Endodermal cell (in vitro differentiated cells): ENCODE data around the gene LRMDA. TPM values are rescaled to one million over a fixed set of nuclear protein-coding genes. Genes with fewer than 3 reads are reported as not detected.
A peak's percentile ranks its signal among the peaks of the same experiment; 100 is the strongest.

Source experiments
- DNase-seq: peaks from one replicate; pipeline ENCODE4 v3.0.0-alpha.2; 2017
- H3K27ac ChIP-seq: 2 replicates; pipeline ENCODE4 v1.5.1; 2013; ENCODE audit warnings: mild to moderate bottlenecking, low read depth, low read length, moderate library complexity
- H3K27me3 ChIP-seq: 2 replicates; pipeline ENCODE4 v1.6.1; 2013; ENCODE audit warnings: mild to moderate bottlenecking, low read length, moderate library complexity; ENCODE audit not compliant: insufficient read depth, control insufficient read depth, poor library complexity, severe bottlenecking
- H3K36me3 ChIP-seq: 2 replicates; pipeline ENCODE4 v1.7.0; 2013; ENCODE audit warnings: mild to moderate bottlenecking, low read length, moderate library complexity; ENCODE audit not compliant: control insufficient read depth, insufficient read depth
- H3K4me1 ChIP-seq: one replicate; pipeline ENCODE4 v1.7.0; 2013; ENCODE audit warnings: low read length; ENCODE audit not compliant: control insufficient read depth, insufficient read depth
- H3K4me3 ChIP-seq: 2 replicates; pipeline ENCODE4 v1.5.1; 2013; ENCODE audit warnings: mild to moderate bottlenecking, low read length, moderate library complexity
- H3K9ac ChIP-seq: 2 replicates; pipeline ENCODE4 v1.6.1; 2013; ENCODE audit warnings: mild to moderate bottlenecking, low read length, moderate library complexity; ENCODE audit not compliant: poor library complexity, severe bottlenecking; ENCODE audit errors: extremely low read depth
- H3K9me3 ChIP-seq: 2 replicates; pipeline ENCODE4 v1.6.1; 2013; ENCODE audit warnings: mild to moderate bottlenecking, low read length, moderate library complexity; ENCODE audit not compliant: control insufficient read depth
- H3K27ac Mint-ChIP-seq: 2 replicates; pipeline ENCODE4 v1.8.0; 2020; ENCODE audit warnings: mixed read lengths
- H3K27me3 Mint-ChIP-seq: 2 replicates; pipeline ENCODE4 v1.8.0; 2021; ENCODE audit warnings: mild to moderate bottlenecking, mixed read lengths; ENCODE audit not compliant: insufficient read depth
- H3K36me3 Mint-ChIP-seq: 2 replicates; pipeline ENCODE4 v1.8.0; 2020; ENCODE audit warnings: low read depth, mixed read lengths
- H3K4me1 Mint-ChIP-seq: 2 replicates; pipeline ENCODE4 v1.8.0; 2020; ENCODE audit warnings: mixed read lengths
- H3K4me3 Mint-ChIP-seq: 2 replicates; pipeline ENCODE4 v1.8.0; 2020; ENCODE audit warnings: mild to moderate bottlenecking, moderate library complexity, mixed read lengths
- H3K9me3 Mint-ChIP-seq: 2 replicates; pipeline ENCODE4 v1.8.0; 2020; ENCODE audit warnings: mild to moderate bottlenecking, mixed read lengths
- WGBS, 2 experiments: methylation state at CpG; one replicate each; pipeline versions ENCODE4 v1.1.5 to v1.1.7; 2013; ENCODE audit warnings: missing lambda C conversion rate in 2 of 2, mixed read lengths in 1 of 2; ENCODE audit not compliant: insufficient coverage in 1 of 2, insufficient read length in 1 of 2; 5-methylcytosine and 5-hydroxymethylcytosine counted together
- total RNA-seq, 2 donors: library from RNA; stranded (reverse); fragmentation: NEBNext Ultra II Directional in 1 of 2; extraction: Animal tissue kit (Norgen Biotek cat#: 25700) in 1 of 2; gene quantifications; 2 replicates in 1 of 2; 3 replicates in 1 of 2; pipeline ENCODE4 v1.2.1, GENCODE V29; 2021
- TF ChIP-seq, protein P1 (sequence below): fragments of 200-600 bp; sonication (generic); conservative IDR thresholded peaks from 2 replicates; pipeline ENCODE4 v1.5.0; 2021; ENCODE audit warnings: antibody characterized with exemption, mild to moderate bottlenecking

Gene LRMDA
- total RNA-seq, 2 donors from 2014 or later = 1.7 to 5.1 TPM

DNA sequence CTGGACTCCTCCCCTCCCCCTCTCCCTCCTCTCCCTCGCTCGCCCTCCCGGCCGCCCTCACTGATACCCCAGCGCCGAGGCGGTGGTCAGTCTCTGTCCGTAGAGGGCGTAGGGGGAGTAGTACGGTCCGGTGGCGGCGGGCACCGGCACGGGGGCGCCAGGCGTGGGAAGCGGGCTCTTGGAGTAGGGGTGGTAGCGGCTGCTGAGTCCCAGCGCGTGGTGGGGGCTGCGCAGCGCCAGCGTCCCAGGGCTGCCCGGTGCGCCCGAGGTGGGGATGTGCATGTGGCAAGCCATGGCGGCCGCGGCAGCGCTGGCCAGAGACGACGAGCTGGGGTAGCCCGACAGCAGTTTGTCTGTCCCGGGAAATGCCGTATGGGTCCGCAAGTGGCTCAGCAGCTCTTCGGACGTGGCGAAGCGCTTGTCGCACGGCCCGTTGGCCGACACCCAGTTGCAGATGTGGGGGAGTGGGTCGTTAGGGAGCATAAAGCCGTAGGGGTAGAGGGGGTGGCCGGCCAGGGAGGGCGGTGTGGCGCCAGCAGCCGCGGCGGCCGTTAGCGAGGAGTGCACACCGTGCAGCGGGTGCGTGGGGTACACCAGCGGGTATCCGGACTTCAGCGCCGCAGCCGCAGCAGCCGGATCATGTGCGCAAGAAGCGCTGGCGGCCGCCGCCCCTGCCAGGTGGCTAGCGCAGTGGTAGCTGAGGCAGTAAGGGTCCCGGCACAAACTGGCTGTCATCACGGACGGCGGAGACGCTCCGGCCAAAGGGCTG is 32.5 kb upstream of the LRMDA start:
- WGBS, 2 experiments = 4 to 6% methylated on average over 26 to 76 of the region's 76 CpGs
- Histone ChIP-seq H3K27ac (peak overlapping the region; percentile 44), H3K4me1 (peaks cover 2% of the 10 kb centered on the region), H3K36me3 (no peaks in the 10 kb centered on the region), H3K27me3 (peaks cover 83% of the 10 kb centered on the region), H3K4me3 (peak overlapping the region; percentile 60), H3K9me3 (no peaks in the 10 kb centered on the region), H3K9ac (no peak overlapping the region)
- H3K4me1 Mint-ChIP-seq = peaks cover 22% of the 10 kb centered on the region
- TF ChIP-seq, protein P1, sequence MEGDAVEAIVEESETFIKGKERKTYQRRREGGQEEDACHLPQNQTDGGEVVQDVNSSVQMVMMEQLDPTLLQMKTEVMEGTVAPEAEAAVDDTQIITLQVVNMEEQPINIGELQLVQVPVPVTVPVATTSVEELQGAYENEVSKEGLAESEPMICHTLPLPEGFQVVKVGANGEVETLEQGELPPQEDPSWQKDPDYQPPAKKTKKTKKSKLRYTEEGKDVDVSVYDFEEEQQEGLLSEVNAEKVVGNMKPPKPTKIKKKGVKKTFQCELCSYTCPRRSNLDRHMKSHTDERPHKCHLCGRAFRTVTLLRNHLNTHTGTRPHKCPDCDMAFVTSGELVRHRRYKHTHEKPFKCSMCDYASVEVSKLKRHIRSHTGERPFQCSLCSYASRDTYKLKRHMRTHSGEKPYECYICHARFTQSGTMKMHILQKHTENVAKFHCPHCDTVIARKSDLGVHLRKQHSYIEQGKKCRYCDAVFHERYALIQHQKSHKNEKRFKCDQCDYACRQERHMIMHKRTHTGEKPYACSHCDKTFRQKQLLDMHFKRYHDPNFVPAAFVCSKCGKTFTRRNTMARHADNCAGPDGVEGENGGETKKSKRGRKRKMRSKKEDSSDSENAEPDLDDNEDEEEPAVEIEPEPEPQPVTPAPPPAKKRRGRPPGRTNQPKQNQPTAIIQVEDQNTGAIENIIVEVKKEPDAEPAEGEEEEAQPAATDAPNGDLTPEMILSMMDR = peak; percentile 27
- H3K4me3 Mint-ChIP-seq = peak overlapping the region; percentile 52
- H3K9me3 Mint-ChIP-seq = no peaks in the 10 kb centered on the region
- no peaks in the 10 kb centered on the region for H3K36me3 Mint-ChIP-seq
- no peak overlapping the region for H3K27ac Mint-ChIP-seq
- DNase-seq = peak; percentile 81
- H3K27me3 Mint-ChIP-seq = peaks cover 92% of the 10 kb centered on the region

DNA sequence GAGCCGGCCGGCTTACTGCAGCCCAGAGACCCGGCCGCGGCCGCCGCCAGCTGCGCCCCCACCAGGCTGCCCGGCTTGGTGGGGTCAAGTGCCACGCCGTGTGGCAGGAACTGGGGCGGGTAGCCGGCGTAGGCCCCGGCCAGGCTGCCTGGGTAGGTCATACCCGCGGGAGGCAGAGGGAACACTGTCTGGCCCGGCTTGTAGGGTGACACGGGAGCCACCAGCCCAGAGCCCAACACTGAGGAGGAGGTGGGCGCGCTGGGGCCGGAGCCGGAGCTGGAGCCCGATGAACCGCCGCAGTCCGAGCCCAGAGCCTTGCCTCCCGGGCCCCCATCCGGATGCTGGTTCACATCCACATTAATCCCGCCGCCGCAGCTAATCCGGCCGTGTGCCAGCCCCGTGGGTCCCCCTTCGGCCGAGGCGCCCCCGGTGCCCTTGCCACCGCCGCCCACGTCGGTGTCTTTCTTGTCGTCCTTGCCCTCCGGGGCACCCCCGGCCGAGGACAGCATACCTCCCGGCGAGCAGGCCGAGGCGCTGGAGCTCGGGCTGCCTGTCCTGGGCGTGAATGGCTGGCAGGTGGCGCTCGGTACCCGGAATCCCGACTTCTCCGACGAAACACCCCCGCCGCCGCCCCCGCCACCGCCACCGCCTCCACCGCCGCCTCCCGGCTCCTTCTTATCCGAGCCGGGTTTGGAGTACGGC is 31.8 kb upstream of the LRMDA start:
- Mint-ChIP-seq H3K36me3 (no peaks in the 10 kb centered on the region), H3K27me3 (peaks cover 92% of the 10 kb centered on the region), H3K9me3 (no peaks in the 10 kb centered on the region), H3K27ac (no peak overlapping the region), H3K4me3 (peak overlapping the region; percentile 61), H3K4me1 (peaks cover 25% of the 10 kb centered on the region)
- peak; percentile 91 for DNase-seq
- peaks cover 2% of the 10 kb centered on the region for H3K4me1 ChIP-seq
- TF ChIP-seq, protein P1 = peak; percentile 80
- no peaks in the 10 kb centered on the region for H3K36me3 ChIP-seq
- no peak overlapping the region for H3K4me3 ChIP-seq
- no peaks in the 10 kb centered on the region for H3K9me3 ChIP-seq
- WGBS, 2 experiments = 1% methylated on average over 27 to 68 of the region's 71 CpGs
- H3K27me3 ChIP-seq = peaks cover 83% of the 10 kb centered on the region
- no peak overlapping the region for H3K9ac ChIP-seq
- H3K27ac ChIP-seq = peak overlapping the region; percentile 38

DNA sequence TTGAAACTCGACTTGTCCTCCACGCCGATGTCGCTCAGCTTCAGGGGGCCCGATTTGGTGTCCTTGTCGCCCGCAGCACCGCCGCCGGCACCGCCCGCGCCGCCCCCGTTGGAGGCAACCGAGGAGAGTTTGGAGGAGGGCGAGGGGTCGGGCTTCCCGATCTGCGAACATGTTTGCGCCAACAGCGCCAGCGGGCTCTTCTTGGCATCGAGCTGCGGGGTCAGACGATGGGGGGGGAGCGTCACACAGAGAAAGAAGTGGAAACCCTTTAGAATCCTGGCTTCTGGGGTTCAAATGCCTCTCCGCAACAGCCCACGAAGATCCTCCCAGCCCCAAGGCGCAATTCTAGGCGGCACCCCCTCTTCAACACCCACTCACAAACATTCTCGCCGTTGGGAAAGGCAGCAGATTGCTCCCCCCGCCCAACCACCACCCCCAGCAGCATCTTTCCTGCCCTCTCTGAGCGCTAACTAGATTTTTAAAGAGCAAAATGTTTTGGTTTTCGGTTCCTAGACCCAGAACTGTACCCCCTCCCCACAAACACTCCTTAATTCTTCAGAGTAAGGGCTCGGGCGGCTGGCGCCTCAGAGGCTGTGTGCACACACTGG is 31.2 kb upstream of the LRMDA start:
- Mint-ChIP-seq H3K4me3 (peak overlapping the region; percentile 61), H3K27ac (no peak overlapping the region), H3K27me3 (peaks cover 90% of the 10 kb centered on the region), H3K36me3 (no peaks in the 10 kb centered on the region), H3K4me1 (peaks cover 24% of the 10 kb centered on the region), H3K9me3 (no peaks in the 10 kb centered on the region)
- H3K4me3 ChIP-seq = peak overlapping the region; percentile 87
- no peaks in the 10 kb centered on the region for H3K9me3 ChIP-seq
- TF ChIP-seq, protein P1 = no peak
- peak overlapping the region; percentile 88 for H3K27ac ChIP-seq
- H3K4me1 ChIP-seq = peaks cover 2% of the 10 kb centered on the region
- DNase-seq = no peak
- 0 to 1% methylated on average over 11 to 39 of the region's 39 CpGs for WGBS, 2 experiments
- peaks cover 83% of the 10 kb centered on the region for H3K27me3 ChIP-seq
- H3K9ac ChIP-seq = no peak overlapping the region
- no peaks in the 10 kb centered on the region for H3K36me3 ChIP-seq
